ENCODE results near the gene ANXA1.

Gene ANXA1

DNA sequence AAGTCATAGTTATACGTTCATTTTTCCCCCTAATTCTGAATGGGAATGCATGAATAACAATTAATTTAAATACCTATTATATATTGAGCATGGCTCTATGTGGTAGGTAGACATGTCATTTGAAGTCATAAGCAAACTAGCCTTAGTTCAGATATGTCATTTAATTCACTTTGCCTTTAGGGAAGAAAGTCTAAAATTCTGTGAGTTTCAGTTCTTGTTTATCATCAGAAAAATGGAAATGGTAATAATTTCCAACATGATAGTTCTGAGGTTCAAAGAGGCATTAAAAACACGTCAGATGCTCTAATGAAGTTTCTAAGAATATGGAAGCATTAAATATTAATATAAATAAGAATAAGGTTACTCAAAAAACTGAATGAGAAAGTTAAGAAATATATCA, 13.1 kb upstream of the ANXA1 start:
- DNase-seq (ENCODE audit: low read depth in 2 of 2) = no peak

DNA sequence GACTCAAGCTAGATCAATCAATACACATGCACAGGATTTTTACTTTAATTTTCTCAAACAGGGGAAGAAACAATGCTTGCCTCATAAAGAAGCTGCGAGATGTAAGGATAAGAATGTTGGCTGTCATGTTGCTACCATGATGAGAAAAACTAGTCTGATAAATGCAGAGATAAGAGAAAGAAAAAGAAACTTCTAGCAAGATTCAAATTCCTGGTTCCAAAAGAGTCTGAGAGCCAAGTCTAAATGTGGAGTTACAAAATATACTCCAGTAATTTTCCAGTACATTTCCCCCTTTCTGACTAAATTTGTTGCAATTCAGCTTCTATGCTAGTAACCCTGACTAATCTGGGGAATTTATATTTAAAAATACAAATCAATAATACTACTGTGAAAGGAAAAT, 10.4 kb upstream of the ANXA1 start:
- DNase-seq (ENCODE audit: low read depth in 2 of 2) = no peak

DNA sequence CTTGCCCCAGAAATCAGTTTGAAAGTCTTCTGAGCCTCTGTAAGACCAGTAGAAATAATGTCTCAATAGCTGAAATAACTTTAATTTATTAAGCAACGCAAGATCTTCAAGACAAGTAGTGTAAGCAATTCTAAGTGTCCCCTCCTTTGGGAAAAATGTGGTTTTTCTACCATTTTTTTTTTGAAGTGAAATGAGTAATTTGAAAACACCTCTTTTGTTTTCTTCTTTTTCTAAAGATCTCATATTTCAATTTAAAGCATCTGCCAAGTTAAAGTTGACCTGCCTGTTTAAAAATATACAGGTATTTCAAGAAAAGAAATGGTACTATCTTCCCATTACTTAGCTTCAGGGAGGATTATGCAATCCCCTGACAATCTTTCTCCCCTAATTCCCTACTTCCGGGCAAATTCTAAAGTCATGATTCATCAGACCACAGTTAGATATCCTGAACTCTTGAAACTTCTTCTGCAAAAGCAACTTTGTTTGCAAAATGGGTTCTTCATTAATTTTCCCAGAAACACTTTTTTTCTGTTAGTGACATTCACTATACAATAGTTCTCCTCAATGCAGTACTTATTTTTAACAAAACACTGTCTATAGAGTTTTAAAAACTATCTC, 7.8 kb upstream of the ANXA1 start:
- DNase-seq (ENCODE audit: low read depth in 2 of 2) = no peak

DNA sequence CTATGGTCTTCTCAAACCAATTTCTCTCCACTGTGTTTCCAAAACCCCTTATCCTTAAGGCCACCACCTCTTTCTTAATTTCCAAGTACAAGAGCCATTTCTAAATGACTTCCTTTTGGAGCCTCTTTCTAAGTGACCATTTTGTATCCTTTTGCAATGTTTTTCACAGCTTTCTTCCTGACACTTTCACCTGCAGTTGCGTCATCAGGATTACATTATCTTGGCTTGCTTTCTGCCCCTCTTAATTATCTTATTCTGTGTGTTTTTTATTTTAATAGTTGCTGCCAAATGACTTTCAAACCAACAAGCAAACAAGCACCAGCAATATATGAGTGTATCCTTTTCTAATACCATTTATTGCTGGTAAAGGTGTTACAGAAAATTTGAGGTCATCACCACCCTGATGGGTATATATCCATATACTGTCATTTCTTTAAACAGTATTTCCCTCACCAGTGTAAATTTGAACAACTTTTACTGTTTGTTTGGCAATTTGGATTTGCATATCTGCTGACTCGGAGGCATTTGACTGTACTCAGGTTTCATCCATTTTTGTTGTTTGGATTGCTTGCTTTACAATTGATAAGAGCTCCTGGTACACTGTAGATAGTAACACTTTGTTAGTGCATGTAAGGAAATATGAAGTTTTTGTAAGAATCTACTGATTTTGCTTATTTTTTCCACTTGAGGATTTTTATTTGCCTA, 5.4 kb upstream of the ANXA1 start:
- no peak for DNase-seq (ENCODE audit: low read depth in 2 of 2)

DNA sequence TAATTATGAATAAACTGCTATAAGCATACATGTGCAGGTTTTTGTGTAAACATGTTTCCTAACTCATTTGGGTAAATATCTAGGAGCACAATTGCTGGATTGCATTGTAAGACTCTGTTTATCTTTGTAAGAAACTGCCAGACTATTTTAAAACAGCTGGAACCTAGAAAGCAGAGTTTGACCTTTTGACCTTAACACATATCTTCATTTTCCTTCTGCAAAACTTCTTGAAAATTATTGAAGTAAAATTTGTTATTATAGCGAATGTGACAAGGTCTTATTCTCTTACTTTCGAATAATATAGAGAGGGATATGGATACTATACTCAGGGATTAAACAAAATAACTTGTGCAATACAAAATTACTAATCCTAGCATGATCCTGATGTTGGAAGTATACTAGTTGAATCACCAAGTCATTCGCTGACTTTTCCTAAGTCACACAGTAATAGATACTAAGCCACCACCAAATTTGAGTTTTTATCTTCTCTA, 3.2 kb upstream of the ANXA1 start:
- DNase-seq (ENCODE audit: low read depth in 2 of 2) = no peak

DNA sequence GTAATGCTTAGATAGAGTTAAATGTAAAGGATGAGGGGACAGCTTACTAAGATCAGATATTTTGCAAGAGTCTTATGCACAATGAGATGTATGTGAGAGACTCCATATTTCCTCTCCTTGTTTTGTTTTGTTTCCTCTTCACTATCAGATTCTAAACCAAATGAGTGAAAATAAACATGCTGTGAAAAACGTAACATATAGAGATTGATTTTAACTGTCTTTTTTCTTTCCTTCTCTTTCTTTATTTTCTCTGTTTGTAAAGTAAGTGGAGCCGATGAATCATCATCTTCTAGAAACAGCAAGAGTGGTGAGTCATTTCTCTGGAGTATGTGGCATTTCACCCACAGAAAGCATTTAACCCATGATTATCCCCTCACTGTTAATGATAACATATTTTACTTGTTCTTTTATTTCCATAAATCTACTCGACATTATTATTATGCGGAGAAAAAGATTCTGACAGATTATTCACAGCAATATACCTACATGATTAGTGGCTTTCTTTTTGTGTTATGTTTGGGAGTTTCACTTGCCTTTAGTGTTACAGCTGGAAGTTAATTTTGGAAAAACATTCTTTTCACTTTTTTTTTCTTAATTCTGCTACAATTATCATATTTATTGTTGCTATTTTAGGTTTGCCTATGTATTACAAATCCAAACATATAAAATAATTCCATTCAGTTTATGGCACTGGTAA, 2.1 kb upstream of the ANXA1 start:
- no peak for DNase-seq (ENCODE audit: low read depth in 2 of 2)

DNA sequence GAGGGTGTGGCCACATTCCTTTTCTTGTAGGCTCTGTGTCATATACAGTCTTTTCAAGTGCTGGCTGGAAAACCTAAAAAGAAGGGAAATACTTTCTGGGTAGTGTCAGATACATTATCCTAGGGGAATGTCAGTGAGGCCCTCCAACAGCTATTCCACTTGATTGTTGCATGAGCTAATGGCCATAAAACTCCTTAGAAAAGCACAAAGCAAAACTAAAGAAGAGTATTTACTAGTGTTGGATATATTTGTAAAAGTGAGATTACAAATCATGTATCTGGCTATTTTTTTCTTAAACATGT, 829 bp downstream of the ANXA1 start:
- no peak for DNase-seq (ENCODE audit: low read depth in 2 of 2)

DNA sequence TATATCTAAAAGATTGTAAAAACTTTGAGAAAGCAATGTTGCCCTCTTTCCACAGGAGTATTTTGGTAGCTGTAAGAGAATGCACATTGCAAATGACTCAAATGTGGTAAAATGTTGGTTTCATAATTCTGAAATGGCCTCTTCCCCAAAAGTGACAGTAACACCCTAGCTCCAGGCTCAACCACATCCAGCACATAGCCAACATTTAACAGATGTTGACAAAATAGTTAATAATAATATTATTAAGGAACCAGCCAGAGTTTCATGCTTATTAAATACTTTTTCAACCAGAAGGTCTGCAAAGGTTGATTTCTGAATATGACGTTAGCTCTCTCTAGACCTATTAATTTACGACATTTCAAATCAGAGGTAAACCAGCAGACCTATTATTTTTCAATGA, 1.3 kb downstream of the ANXA1 start:
- no peak for DNase-seq (ENCODE audit: low read depth in 2 of 2)

DNA sequence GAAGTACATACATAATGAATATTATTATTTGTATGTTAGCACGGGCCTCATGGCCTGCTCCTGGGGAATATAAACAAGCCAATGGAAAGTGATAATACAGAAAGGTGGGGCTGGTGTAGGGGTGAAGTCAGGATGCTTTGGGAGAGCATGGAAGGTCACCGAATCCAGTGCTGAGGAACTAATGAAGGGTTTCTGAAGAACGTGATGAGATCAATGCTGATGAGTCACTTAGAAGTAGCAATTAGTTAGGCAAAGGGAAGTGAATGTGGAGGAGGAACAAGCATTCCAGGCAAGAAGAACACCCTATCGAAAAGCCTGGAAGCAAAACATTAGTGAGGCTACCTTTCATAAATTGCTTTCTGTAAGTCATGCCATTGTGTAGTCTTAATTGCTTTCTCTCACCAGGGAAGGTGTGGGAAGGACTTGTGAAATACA, 2.1 kb downstream of the ANXA1 start:
- DNase-seq (ENCODE audit: low read depth in 2 of 2) = no peak

DNA sequence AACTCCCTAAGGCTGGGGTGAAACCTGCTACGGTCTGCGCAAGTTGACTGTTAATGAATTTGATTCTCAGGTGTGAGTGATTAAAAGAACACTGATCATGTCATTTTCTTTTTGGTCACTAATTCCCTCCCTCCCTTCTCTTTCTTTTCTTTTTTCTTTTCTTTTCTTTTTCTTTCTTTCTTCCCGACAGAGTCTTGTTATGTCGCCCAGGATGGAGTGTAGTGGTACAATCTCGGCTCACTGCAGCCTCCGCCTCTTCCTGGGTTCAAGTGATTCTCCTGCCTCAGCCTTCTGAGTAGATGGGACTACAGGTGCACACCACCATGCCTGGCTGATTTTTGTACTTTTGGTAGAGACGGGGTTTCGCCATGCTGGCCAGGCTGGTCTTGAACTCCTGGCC, 2.6 kb downstream of the ANXA1 start:
- DNase-seq (ENCODE audit: low read depth in 2 of 2) = no peak

DNA sequence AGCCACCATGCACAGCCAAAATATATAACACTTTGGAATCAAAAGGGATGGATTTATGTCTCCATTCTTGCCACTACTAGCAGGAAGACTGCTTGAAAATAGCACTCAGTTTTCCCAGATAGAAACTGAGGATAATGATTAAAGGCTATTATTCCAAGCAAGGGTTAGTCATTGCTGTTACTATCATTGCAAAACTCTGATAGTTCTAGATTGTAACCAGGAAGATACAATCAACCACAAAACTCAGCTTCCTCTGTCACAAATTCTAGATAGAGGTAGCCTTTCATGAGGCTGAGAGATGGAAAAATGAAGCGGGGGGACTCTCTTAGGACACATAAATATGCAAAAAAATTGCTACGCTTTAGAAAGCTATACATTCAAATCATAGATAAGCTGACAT, 3.1 kb downstream of the ANXA1 start:
- no peak for DNase-seq (ENCODE audit: low read depth in 2 of 2)

DNA sequence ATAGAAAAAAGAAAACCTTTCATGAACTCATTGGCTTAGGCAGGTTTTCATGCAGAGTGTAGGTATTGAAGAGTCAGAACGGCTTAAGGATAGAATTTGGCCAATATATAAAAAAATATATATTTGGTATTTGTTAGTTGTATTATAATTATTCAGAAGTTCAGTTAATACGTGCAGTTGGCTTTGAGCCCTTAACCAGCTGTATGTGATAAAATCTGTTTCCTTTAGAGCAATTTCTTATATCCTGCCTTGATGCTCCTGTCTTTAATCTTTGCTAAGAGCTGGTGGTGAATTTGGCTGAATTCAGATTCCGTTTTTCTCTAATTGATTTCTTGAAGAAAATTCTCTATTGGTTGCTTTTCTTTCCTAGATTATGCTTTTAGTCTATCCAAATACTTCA, 3.7 kb downstream of the ANXA1 start:
- no peak for DNase-seq (ENCODE audit: low read depth in 2 of 2)

DNA sequence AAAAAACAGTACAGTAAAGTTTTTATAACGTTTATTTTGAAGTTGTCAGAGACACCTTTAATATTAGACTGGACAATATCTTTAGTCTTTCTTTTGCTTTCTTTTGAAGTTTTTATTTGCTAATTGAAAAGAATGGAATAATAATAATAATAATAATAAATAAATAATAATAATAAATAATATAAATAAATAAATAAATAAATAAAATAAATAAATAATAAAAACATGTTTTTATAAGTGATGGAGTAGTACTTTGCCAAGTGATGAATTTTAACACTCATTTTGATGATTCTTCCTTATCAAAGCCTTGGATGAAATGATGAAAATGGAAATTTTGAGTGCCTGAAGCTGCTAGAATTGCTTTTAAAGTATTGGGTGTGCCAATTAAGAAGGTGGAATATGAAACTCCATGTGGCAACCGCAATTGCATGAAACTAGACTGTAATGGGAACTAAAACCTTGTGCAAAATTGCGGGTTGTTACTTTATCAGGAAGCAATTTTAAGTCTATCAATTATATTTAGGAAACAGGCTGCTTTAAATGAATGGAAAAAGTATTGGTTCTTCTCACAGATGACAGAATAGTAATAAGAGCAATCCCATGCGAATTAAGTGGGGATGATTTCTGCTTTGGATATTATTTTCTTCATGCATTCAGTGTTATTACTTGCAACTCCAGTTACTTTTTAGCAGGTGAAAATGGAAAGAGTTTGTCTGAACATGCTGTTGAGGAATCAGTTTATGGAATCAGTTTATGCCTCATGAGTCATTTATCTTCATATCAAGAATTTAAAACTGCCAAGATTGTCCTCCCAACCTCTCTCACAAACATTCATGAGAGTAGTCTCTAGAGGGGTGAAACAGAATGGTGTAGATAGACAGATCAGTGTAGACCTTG, 4.6 kb downstream of the ANXA1 start:
- DNase-seq (ENCODE audit: low read depth in 2 of 2) = no peak

DNA sequence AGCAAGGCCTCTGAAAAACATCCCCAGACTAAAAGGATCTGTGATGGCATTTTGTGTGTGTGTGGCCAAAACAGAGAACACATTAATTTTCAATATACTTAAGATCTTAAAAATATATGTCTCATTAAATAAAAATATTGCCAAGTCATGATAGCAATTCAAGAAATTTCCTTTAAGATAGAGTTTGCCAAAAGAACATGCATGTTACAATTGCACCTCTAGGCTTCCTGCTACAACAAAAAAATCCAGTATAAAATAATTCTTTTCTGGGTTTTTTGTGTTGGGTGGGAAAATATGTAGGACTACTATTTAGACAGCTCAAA, 5.2 kb downstream of the ANXA1 start:
- DNase-seq (ENCODE audit: low read depth in 2 of 2) = no peak

DNA sequence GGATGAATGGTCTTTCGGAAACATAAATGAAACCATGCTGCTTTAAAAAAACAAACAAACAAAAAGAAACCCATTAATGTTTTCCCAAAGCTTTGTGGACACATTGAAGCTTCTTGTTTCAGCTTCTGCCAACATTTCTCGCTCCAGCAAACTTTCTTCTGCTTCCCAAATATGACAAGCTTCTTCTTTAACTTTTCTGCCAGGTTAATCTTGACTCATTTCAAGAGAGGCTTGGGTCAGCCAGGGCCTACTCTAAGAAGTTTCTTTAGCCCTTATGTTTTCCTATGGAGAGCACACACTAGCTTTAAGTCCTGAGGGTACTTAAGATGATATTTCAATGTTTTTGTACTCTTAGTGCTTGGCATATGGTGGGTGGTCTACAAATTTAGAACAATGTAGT, 6.1 kb downstream of the ANXA1 start:
- DNase-seq (ENCODE audit: low read depth in 2 of 2) = no peak

DNA sequence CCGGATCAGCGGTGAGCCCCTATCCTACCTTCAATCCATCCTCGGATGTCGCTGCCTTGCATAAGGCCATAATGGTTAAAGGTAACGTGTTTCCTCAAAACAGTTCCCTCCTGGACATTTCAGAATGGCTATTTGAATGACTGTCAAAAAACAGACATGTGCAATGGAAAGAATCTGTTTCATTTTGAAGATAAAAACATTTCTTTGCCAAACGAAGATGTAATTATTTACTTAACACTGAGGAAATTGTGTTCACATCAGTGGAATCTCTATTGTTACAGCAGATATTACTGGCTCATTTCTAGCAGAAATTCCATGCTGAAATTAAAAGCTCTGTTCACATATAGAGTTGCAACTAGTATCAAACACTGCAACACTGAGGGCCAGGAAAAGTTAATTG, 7.1 kb downstream of the ANXA1 start:
- DNase-seq (ENCODE audit: low read depth in 2 of 2) = no peak

DNA sequence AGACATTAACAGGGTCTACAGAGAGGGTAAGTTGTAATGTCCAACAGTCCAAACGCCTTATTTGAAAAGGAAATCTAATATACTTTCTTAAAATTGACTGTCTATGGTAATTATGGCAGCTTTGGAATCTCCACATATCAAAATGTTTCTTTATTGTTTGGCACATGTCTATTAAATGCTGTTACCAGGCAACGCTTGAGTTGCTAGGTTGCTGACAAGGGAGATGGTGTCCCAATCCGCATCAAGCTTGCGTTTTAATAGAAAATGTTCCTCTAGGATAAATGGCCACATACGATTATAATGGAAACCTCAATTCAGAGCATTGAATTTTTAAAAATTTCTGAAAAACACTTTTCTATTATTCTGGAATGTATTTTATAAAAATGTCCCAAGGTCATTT, 9.2 kb downstream of the ANXA1 start:
- no peak for DNase-seq (ENCODE audit: low read depth in 2 of 2)

DNA sequence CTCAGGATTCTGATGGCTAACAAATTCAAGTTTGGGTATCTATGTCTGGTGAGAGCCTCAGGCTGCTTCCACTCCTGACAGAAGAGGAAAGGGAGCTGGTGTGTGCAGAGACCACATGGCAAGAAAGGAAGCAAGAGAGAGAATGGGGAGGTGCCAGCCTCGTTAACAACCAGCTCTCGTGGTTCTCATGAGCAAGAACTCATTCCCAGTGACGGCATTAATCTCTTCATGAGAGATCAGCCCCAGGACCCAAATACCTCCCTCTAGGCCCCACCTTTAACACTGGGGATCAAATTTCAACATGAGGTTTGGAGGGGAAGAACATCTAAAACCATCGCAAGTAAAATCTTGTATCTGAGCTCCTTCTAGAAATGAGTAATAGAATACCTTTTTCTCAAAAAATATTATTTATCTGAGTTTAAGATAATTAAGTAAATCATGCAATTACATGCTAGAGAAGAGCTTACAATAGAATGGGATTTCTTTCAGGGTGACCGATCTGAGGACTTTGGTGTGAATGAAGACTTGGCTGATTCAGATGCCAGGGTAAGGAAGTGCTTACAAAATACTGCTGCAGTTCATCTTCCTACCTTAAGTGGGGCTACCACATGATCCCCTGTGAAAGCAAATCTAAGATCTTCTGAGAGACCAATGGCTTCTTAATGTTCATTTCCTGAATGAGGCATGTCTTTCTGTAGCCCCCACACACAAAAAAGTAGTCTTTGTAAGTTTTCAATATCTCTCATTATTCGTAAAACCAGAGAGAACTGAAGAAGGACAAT, 11.5 kb downstream of the ANXA1 start:
- no peak for DNase-seq (ENCODE audit: low read depth in 2 of 2)

DNA sequence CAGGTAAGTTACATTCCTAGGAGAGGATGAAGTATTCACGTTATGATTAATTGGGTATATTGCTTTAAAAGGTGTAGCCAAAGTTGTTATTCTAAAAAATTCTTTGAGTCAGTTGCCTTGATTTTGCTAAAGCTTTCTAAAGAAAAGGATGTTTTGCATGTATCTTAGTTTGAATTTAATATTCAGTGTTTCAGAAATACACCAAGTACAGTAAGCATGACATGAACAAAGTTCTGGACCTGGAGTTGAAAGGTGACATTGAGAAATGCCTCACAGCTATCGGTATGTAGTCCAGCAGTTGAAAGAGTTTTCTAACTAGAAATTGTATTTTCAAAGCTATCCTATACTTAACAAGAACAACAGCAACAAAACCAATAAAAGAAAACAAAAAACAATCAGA, 14.2 kb downstream of the ANXA1 start:
- no peak for DNase-seq (ENCODE audit: low read depth in 2 of 2)

DNA sequence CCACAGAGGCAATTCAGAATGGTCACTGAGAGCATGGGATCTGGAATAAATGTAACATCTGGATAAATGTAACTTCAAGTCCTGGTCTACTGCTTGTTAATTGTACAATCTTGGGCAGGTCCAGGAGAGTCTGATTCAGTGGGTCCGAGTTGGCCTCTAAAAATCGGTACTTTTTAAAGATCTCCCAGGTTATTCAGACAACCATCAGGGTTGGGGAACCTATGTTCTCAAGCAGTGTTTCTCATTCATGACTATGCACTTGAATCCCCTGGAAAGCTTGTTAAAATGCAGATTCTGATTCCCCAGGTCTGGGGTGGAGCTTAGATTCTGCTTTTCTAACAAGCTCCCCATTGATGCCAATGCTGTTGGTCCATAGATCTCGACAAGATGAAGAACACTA, 14.8 kb downstream of the ANXA1 start:
- no peak for DNase-seq (ENCODE audit: low read depth in 2 of 2)

DNA sequence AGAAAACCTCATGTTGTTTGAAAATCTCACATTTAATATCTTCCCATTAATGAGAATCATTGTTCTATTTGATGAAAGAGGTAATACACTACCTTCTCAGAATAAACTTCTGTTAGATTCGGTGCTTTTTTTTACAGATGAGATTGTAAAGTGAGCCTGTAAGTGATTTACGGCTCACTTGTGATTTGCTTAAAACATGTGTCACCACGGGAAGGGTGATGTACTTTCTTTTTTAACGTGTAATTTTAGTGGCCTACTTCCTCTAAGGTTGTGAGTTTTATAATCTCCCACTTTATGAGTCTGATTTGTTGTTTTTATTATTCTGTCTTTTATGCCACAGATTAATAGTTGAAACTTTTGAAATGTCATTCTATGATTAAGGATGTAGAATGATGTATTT, 15.9 kb downstream of the ANXA1 start:
- no peak for DNase-seq (ENCODE audit: low read depth in 2 of 2)

Measured in activated CD4-positive, alpha-beta T cell treated with anti-CD3 and anti-CD28 coated beads for 24 hours (primary cell).